GM12878 (cell line): Measurements from ENCODE around the gene CALHM3. TPM values are rescaled to one million over a fixed set of nuclear protein-coding genes. Genes with fewer than 3 reads are reported as not detected.

ENCODE experiments used
- ATAC-seq: fragments of 200-7000 bp; cut with Tn5 transposase; 3 replicates; pipeline ENCODE4 v1.9.1; 2020; ENCODE audit warnings: mild to moderate bottlenecking, moderate library complexity
- BruUV-seq: library from RNA; stranded (reverse); fragments of 400-500 nt; replicated peaks from 2 replicates; lab custom pipeline; 2021; lab: Mats Ljungman, UMichigan
- CTCF ChIA-PET: fragments of 300-600 bp; sonication (Branson Sonifier 250); formaldehyde crosslinking; extraction: SDS; loops from one replicate; lab custom pipeline; 2021; ENCODE audit warnings: inconsistent platforms; lab: Yijun Ruan, JAX
- POLR2A ChIA-PET: fragments of 350-600 bp; formaldehyde crosslinking; extraction: SDS; loops from one replicate; lab custom pipeline; 2021; ENCODE audit warnings: inconsistent platforms; lab: Charles Lee
- RAD21 ChIA-PET: fragments of 300-600 bp; sonication (Branson Sonifier 250); formaldehyde crosslinking; loops from one replicate; lab custom pipeline; 2023; ENCODE audit warnings: antibody characterized with exemption; ENCODE audit not compliant: unreplicated experiment; lab: Charles Lee
- SMC1A ChIA-PET: fragments of 300-600 bp; sonication (Branson Sonifier 250); formaldehyde crosslinking; loops from one replicate; lab custom pipeline; 2023; ENCODE audit not compliant: unreplicated experiment, uncharacterized antibody; lab: Charles Lee
- DNase-seq: peaks from one replicate; pipeline ENCODE4 v3.0.0-alpha.2; 2011; ENCODE audit warnings: low read depth, low spot score
- FAIRE-seq: peaks from 3 replicates; lab custom pipeline; 2011; peaks lifted over from hg19 to GRCh38; lab: Jason Lieb, UNC
- H2AFZ ChIP-seq: 2 replicates; pipeline ENCODE4 v1.6.0; 2011; ENCODE audit warnings: low read depth, low read length, control low read depth; ENCODE audit not compliant: control insufficient read depth
- H3K27ac ChIP-seq: 2 replicates; pipeline ENCODE4 v1.5.1; 2011; ENCODE audit warnings: control low read depth; ENCODE audit not compliant: control insufficient read depth, insufficient read depth
- H3K27me3 ChIP-seq, 2 experiments: replicated peaks in 1 of 2; 2 replicates each; pipeline versions ENCODE4 v1.6.0 to v1.6.1; 2011; ENCODE audit warnings: low read length in 1 of 2; ENCODE audit not compliant: control insufficient read depth in 2 of 2, insufficient read depth in 2 of 2
- H3K36me3 ChIP-seq, 2 experiments: 2 replicates each; pipeline ENCODE4 v1.5.1; 2011; ENCODE audit warnings: low read length in 1 of 2; ENCODE audit not compliant: control insufficient read depth in 2 of 2, insufficient read depth in 2 of 2
- H3K4me1 ChIP-seq: 2 replicates; pipeline ENCODE4 v1.6.1; 2011; ENCODE audit warnings: mild to moderate bottlenecking, low read length, moderate library complexity, mixed read lengths; ENCODE audit not compliant: control insufficient read depth, insufficient read depth
- H3K4me2 ChIP-seq: 2 replicates; pipeline ENCODE4 v1.6.0; 2011; ENCODE audit warnings: control low read depth; ENCODE audit not compliant: control insufficient read depth, insufficient read depth
- H3K4me3 ChIP-seq: fragments of 200-600 bp; sonication (generic); 2 replicates; pipeline ENCODE4 v1.5.1; 2016
- H3K79me2 ChIP-seq: 2 replicates; pipeline ENCODE4 v1.6.0; 2011; ENCODE audit warnings: low read length; ENCODE audit not compliant: control insufficient read depth, insufficient read depth
- H3K9ac ChIP-seq: 2 replicates; pipeline ENCODE4 v1.8.0; 2011; ENCODE audit warnings: low read length, control low read depth, mixed read lengths; ENCODE audit not compliant: control insufficient read depth, insufficient read depth
- H3K9me3 ChIP-seq: replicated peaks from 3 replicates; pipeline ENCODE4 v1.5.1; 2011; ENCODE audit warnings: mild to moderate bottlenecking, low read length; ENCODE audit not compliant: control insufficient read depth, insufficient read depth
- H4K20me1 ChIP-seq: 2 replicates; pipeline ENCODE4 v1.6.0; 2011; ENCODE audit not compliant: control insufficient read depth, insufficient read depth
- BHLHE40 ChIP-seq, 2 experiments: fragments of 450-650 bp in 1 of 2; IDR thresholded peaks; 2 replicates each; pipeline ENCODE4 v1.6.1; 2011 to 2017; ENCODE audit warnings: low read depth in 2 of 2, borderline replicate concordance in 1 of 2, improper control_type of control experiment in 1 of 2, low read length in 1 of 2, mild to moderate bottlenecking in 1 of 2
- BMI1 ChIP-seq: fragments of 450-650 bp; IDR thresholded peaks from 2 replicates; pipeline ENCODE4 v1.6.1; 2016; ENCODE audit warnings: mild to moderate bottlenecking, moderate library complexity, borderline replicate concordance
- ELK1 ChIP-seq: IDR thresholded peaks from 2 replicates; pipeline ENCODE4 v1.6.1; 2012; ENCODE audit warnings: low read depth, low read length, improper control_type of control experiment
- EP300 ChIP-seq, 2 experiments: fragments of 150-350 bp in 1 of 2; IDR thresholded peaks; 2 replicates each; pipeline ENCODE4 v1.6.1; 2011 to 2012; ENCODE audit warnings: low read depth in 2 of 2, low read length in 2 of 2, borderline replicate concordance in 1 of 2, improper control_type of control experiment in 1 of 2, inconsistent platforms in 1 of 2; ENCODE audit not compliant: control insufficient read depth in 1 of 2
- KAT2A ChIP-seq: conservative IDR thresholded peaks from 2 replicates; pipeline ENCODE4 v1.6.1; 2011; ENCODE audit warnings: low read depth, low read length; ENCODE audit not compliant: control insufficient read depth
- KDM1A ChIP-seq: fragments of 200-600 bp; sonication (generic); IDR thresholded peaks from 2 replicates; pipeline ENCODE4 v1.6.1; 2016; ENCODE audit warnings: borderline replicate concordance
- KLF5 ChIP-seq: fragments of 450-650 bp; IDR thresholded peaks from 2 replicates; pipeline ENCODE4 v1.6.1; 2014; ENCODE audit warnings: mild to moderate bottlenecking; ENCODE audit not compliant: partially characterized antibody
- MEF2B ChIP-seq: fragments of 450-650 bp; IDR thresholded peaks from 2 replicates; pipeline ENCODE4 v1.6.1; 2018; ENCODE audit warnings: mild to moderate bottlenecking, moderate library complexity; ENCODE audit not compliant: partially characterized antibody, poor library complexity, severe bottlenecking
- NBN ChIP-seq: fragments of 450-650 bp; IDR thresholded peaks from 2 replicates; pipeline ENCODE4 v1.6.1; 2016
- NFYA ChIP-seq: IDR thresholded peaks from 2 replicates; pipeline ENCODE4 v1.6.1; 2011; ENCODE audit warnings: low read depth, mild to moderate bottlenecking, low read length, improper control_type of control experiment, borderline replicate concordance
- NR2C1 ChIP-seq: fragments of 450-650 bp; IDR thresholded peaks from 2 replicates; pipeline ENCODE4 v1.6.1; 2017; ENCODE audit warnings: antibody characterized with exemption, mild to moderate bottlenecking, moderate library complexity
- RAD21 ChIP-seq: IDR thresholded peaks from 2 replicates; pipeline ENCODE4 v1.6.1; 2011; ENCODE audit warnings: mild to moderate bottlenecking, low read depth, low read length, moderate library complexity; ENCODE audit not compliant: insufficient read depth
- RB1 ChIP-seq: fragments of 450-650 bp; formaldehyde crosslinking; IDR thresholded peaks from 2 replicates; pipeline ENCODE4 v1.6.1; 2017; ENCODE audit warnings: mild to moderate bottlenecking, borderline replicate concordance
- RUNX3 ChIP-seq: IDR thresholded peaks from 2 replicates; pipeline ENCODE4 v1.6.1; 2012; ENCODE audit warnings: low read length, inconsistent platforms
- TARDBP ChIP-seq: IDR thresholded peaks from 2 replicates; pipeline ENCODE4 v1.6.1; 2016; ENCODE audit warnings: borderline replicate concordance
- WGBS: methylation state at CpG from one replicate; pipeline ENCODE4 v1.1.6; 2016; ENCODE audit warnings: low lambda C conversion rate; ENCODE audit not compliant: insufficient replicate concordance, insufficient coverage; ENCODE audit errors: missing lambda C conversion rate; 5-methylcytosine and 5-hydroxymethylcytosine counted together
- in situ Hi-C: fragments of 300-500 bp; cut with MboI; formaldehyde crosslinking; loops from 9 replicates; pipeline ENCODE4 v1.14.3; 2018; ENCODE audit warnings: mixed read lengths
- intact Hi-C: fragments of 100-400 bp; cut with micrococcal nuclease; formaldehyde crosslinking; loops from one replicate; pipeline ENCODE4 v1.14.2; 2022; ENCODE audit not compliant: unreplicated experiment
- polyA plus RNA-seq, 11 experiments: library from polyadenylated mRNA; depleted of rRNA in 4 of 11; unstranded in 6 of 11; stranded (reverse) in 5 of 11; fragments of >200 nt; fragmentation: Nextera tagmentation in 4 of 11; fragmentation: Illumina TruSeq in 1 of 11; extraction: Ambion mirVana in 4 of 11; extraction: Trizol in 1 of 11; gene quantifications; 1 replicate in 1 of 11; 2 replicates in 10 of 11; pipeline versions ENCODE4 v1.2.1 to v1.2.3, GENCODE V29; 2011 to 2016; ENCODE audit warnings: inconsistent platforms in 2 of 11, missing spikeins in 2 of 11, low read depth in 1 of 11
- total RNA-seq, 4 experiments: library from RNA; depleted of rRNA in 3 of 4; stranded (reverse); fragments of >200 nt in 3 of 4; fragmentation: Illumina TruSeq in 1 of 4; extraction: Trizol in 1 of 4; gene quantifications; 2 replicates each; pipeline versions ENCODE4 v1.2.1 to v1.2.3, GENCODE V29; 2013 to 2021
- TF ChIP-seq, protein P1 (sequence below): fragments of 450-650 bp; IDR thresholded peaks from 2 replicates; pipeline ENCODE4 v1.6.1; 2016; ENCODE audit warnings: mild to moderate bottlenecking
- TF ChIP-seq, protein P2 (sequence below): IDR thresholded peaks from 2 replicates; pipeline ENCODE4 v1.6.1; 2011; ENCODE audit warnings: low read depth, mild to moderate bottlenecking, low read length, moderate library complexity, borderline replicate concordance; ENCODE audit errors: extremely low read depth

The CALHM3 gene
- total and polyA plus RNA-seq, 10 of the 15 experiments (the other 5 are each of a cell fraction or from before 2014, with no cell fraction given), result 0.03 to 0.42 (median 0.11) TPM; not detected in 5

- intact Hi-C loops (loop anchor here (1.0 to 5.0 kb wide), 2 partner anchors 20 to 104 kb away; partner anchors contain the start of gene TAF5), in situ Hi-C loops (no loop called here)
- SMC1A ChIA-PET, result interaction anchor here (0.5 to 9.8 kb wide), 8 partner anchors 9 to 758 kb away, joined by 3 to 124 read pairs (median 6); partner anchors contain the start of gene CALHM2
- no TSS peak for BruUV-seq
- H3K4me2 ChIP-seq, result peak overlapping the region; percentile 81
- H3K27me3 ChIP-seq, result no peaks in the 10 kb centered on the region
- DNase-seq (peak; percentile 95), FAIRE-seq (peak; percentile 89), ATAC-seq (peak; percentile 80)
- H3K79me2 ChIP-seq, result no peaks in the 10 kb centered on the region
- peaks cover 69% of the 10 kb centered on the region for H3K4me1 ChIP-seq
- under 1% methylated on average over 13 of the region's 14 CpGs for WGBS
- no peaks in the 10 kb centered on the region for H3K9me3 ChIP-seq
- H3K4me3 ChIP-seq, result peak overlapping the region; percentile 62; the same call in 1 of the 2 replicates
- RAD21 ChIA-PET, result interaction anchor here (0.7 to 3.8 kb wide), 9 partner anchors 10 to 220 kb away, joined by 3 to 56 read pairs (median 6); partner anchors contain the start of genes ATP5MK, CALHM1, CALHM2 and PDCD11
- peak overlapping the region; percentile 93 for H3K27ac ChIP-seq
- H2AFZ ChIP-seq, result peak overlapping the region; percentile 35; the same call in 1 of the 2 replicates
- CTCF ChIA-PET, result interaction anchor here (0.5 to 10.6 kb wide), 10 partner anchors 9 to 415 kb away, joined by 3 to 195 read pairs (median 4); partner anchors contain the start of gene CALHM2
- H4K20me1 ChIP-seq, result no peaks in the 10 kb centered on the region
- POLR2A ChIA-PET, result interaction anchor here (0.5 to 9.3 kb wide), 6 partner anchors 9 to 346 kb away, joined by 3 to 144 read pairs (median 10); partner anchors contain the start of genes CALHM1 and CALHM2
- H3K36me3 ChIP-seq, result no peaks in the 10 kb centered on the region
- H3K9ac ChIP-seq, result peak overlapping the region; percentile 84
- TF ChIP-seq BHLHE40 (IDR thresholded peaks at IDR 0.05; ENCODE audit: borderline replicate concordance in 1 of 2, low read depth in 2 of 2, low read length in 1 of 2), result peak; percentile 46 to 53; a peak in 3 of 4 replicates
- peak in 1 of 2 experiments; percentile 50; a peak in 1 of 4 replicates for TF ChIP-seq EP300 (IDR thresholded peaks at IDR 0.05; ENCODE audit: borderline replicate concordance in 1 of 2, control insufficient read depth in 1 of 2, low read depth in 2 of 2, low read length in 2 of 2)
- TF ChIP-seq NR2C1, result peak; percentile 79
- peak; percentile 86 for TF ChIP-seq NBN
- peak; percentile 72 for TF ChIP-seq MEF2B
- TF ChIP-seq RB1, result no peak
- peak; percentile 24 for TF ChIP-seq KLF5
- no peak; the same call in 1 of the 2 replicates for TF ChIP-seq ELK1
- no peak for TF ChIP-seq KAT2A
- peak; percentile 10; the same call in 1 of the 2 replicates for TF ChIP-seq RAD21
- TF ChIP-seq RUNX3, result peak; percentile 95
- TF ChIP-seq KDM1A, result no peak
- TF ChIP-seq, protein P1, sequence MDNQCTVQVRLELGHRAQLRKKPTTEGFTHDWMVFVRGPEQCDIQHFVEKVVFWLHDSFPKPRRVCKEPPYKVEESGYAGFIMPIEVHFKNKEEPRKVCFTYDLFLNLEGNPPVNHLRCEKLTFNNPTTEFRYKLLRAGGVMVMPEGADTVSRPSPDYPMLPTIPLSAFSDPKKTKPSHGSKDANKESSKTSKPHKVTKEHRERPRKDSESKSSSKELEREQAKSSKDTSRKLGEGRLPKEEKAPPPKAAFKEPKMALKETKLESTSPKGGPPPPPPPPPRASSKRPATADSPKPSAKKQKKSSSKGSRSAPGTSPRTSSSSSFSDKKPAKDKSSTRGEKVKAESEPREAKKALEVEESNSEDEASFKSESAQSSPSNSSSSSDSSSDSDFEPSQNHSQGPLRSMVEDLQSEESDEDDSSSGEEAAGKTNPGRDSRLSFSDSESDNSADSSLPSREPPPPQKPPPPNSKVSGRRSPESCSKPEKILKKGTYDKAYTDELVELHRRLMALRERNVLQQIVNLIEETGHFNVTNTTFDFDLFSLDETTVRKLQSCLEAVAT, result peak; percentile 68; the same call in 1 of the 2 replicates
- no peak; the same call in 1 of the 2 replicates for TF ChIP-seq TARDBP
- TF ChIP-seq NFYA, result no peak
- TF ChIP-seq, protein P2, sequence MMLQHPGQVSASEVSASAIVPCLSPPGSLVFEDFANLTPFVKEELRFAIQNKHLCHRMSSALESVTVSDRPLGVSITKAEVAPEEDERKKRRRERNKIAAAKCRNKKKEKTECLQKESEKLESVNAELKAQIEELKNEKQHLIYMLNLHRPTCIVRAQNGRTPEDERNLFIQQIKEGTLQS, result peak; percentile 13; the same call in 1 of the 2 replicates
- no peak for TF ChIP-seq BMI1
These were observed 8.0 kb downstream of the CALHM3 start for GRCh38 chr10:103470761-103471653.
